Breast epithelium (tissue), 4 donors: ENCODE results near the gene ANKRD44. TPM values are rescaled to one million over a fixed set of nuclear protein-coding genes. Genes with fewer than 3 reads are reported as not detected.

Experiments used
- DNase-seq, 2 donors: peaks; one replicate each; pipeline ENCODE4 v3.0.0-alpha.2; 2019; ENCODE audit warnings: low spot score in 2 of 2
- H3K27ac ChIP-seq, 2 donors: fragments of 200-600 bp; sonication (generic) in 1 of 2; one replicate each; pipeline ENCODE4 v1.5.1; 2016 to 2019; ENCODE audit warnings: mild to moderate bottlenecking in 1 of 2
- H3K27me3 ChIP-seq, 2 donors: fragments of 200-600 bp; sonication (generic) in 1 of 2; one replicate each; pipeline versions ENCODE4 v1.5.1 to v1.6.0; 2017 to 2019; ENCODE audit warnings: control low read depth in 1 of 2, mild to moderate bottlenecking in 1 of 2
- H3K36me3 ChIP-seq: fragments of 200-600 bp; one replicate; pipeline ENCODE4 v1.5.1; 2019
- H3K4me1 ChIP-seq, 2 donors: fragments of 200-600 bp; sonication (generic); one replicate each; pipeline ENCODE4 v1.5.1; 2016 to 2019; ENCODE audit warnings: control low read depth in 1 of 2
- H3K4me3 ChIP-seq, 3 donors: fragments of 200-600 bp; sonication (generic); 1 replicate in 2 of 3; 2 replicates in 1 of 3; pipeline ENCODE4 v1.5.1; 2016 to 2019; ENCODE audit warnings: mild to moderate bottlenecking in 3 of 3, moderate library complexity in 2 of 3
- H3K9me3 ChIP-seq, 2 donors: fragments of 200-600 bp; sonication (generic) in 1 of 2; one replicate each; pipeline ENCODE4 v1.5.1; 2016 to 2019; ENCODE audit warnings: control low read depth in 1 of 2
- POLR2A ChIP-seq: fragments of 450-650 bp; IDR thresholded peaks from one replicate; pipeline ENCODE4 v1.6.1; 2016; ENCODE audit warnings: antibody characterized with exemption, mild to moderate bottlenecking, moderate library complexity
- POLR2AphosphoS5 ChIP-seq, 3 donors: sonication (generic); formaldehyde crosslinking; IDR thresholded peaks; one replicate each; pipeline ENCODE4 v1.6.1; 2017; ENCODE audit warnings: antibody characterized with exemption in 3 of 3
- intact Hi-C: fragments of 100-400 bp; cut with DNase I; formaldehyde crosslinking; loops from one replicate; pipeline ENCODE4 v1.15.1; 2023; ENCODE audit warnings: low total_unique reads
- total RNA-seq, 3 donors: library from RNA; depleted of rRNA; stranded (reverse); fragments of >200 nt; gene quantifications; one replicate each; pipeline ENCODE4 v1.1.0, GENCODE V29; 2016
- TF ChIP-seq, protein P1 (sequence below), 3 donors: fragments of 450-650 bp; IDR thresholded peaks; one replicate each; pipeline ENCODE4 v1.5.1; 2016 to 2017; ENCODE audit warnings: antibody characterized with exemption in 3 of 3, mild to moderate bottlenecking in 3 of 3, moderate library complexity in 3 of 3

Gene ANKRD44
- total RNA-seq, 3 donors from 2014 or later, result 18.0 to 41.3 (median 19.9) TPM

GRCh38 chr2:197007716-197008628 is 302.6 kb downstream of the ANKRD44 start:
- intact Hi-C loops, result no loop called here
- Histone ChIP-seq H3K27ac (no peak overlapping the region), H3K4me1 (no peaks in the 10 kb centered on the region)

DNA sequence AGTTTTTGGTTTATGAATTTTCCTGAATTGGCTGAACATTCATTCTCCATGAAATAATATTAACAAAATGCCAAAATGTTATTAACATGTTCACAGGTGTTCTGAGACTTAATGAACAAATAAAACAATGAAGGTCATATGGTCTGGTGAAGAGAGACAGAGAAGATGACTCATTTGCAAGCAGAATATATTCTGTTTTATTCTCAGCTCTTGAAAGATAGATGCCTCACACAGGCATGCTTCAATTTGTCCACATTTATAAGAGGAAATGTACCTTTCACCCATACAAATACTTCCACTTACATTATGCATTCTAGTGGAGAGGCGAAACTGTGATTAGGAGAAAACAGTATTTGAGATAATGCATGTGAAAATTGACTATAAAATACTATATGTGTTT is 308.7 kb downstream of the ANKRD44 start:
- H3K4me3 ChIP-seq, result no peak overlapping the region
- intact Hi-C loops, result no loop called here
- no peak for TF ChIP-seq POLR2A
- no peak for DNase-seq
- H3K27ac ChIP-seq, result no peak overlapping the region
- no peaks in the 10 kb centered on the region for H3K36me3 ChIP-seq
- no peaks in the 10 kb centered on the region for H3K27me3 ChIP-seq
- no peaks in the 10 kb centered on the region for H3K9me3 ChIP-seq
- no peaks in the 10 kb centered on the region for H3K4me1 ChIP-seq

More at GRCh38 chr2:197007716-197008628, 302.6 kb downstream of the ANKRD44 start:
- no peak for TF ChIP-seq POLR2A
- no peak for DNase-seq
- H3K27me3 ChIP-seq, result no peaks in the 10 kb centered on the region
- no peaks in the 10 kb centered on the region for H3K9me3 ChIP-seq
- H3K4me3 ChIP-seq, result no peak overlapping the region
- H3K36me3 ChIP-seq, result no peaks in the 10 kb centered on the region

- DNase-seq, result no peak
- Histone ChIP-seq H3K36me3 (no peaks in the 10 kb centered on the region), H3K4me3 (no peak overlapping the region), H3K27ac (no peak overlapping the region), H3K4me1 (no peaks in the 10 kb centered on the region), H3K27me3 (no peaks in the 10 kb centered on the region), H3K9me3 (no peaks in the 10 kb centered on the region)
- intact Hi-C loops, result no loop called here
- TF ChIP-seq POLR2AphosphoS5 (IDR thresholded peaks at IDR 0.05) (no peak), POLR2A (no peak)
- TF ChIP-seq, protein P1, sequence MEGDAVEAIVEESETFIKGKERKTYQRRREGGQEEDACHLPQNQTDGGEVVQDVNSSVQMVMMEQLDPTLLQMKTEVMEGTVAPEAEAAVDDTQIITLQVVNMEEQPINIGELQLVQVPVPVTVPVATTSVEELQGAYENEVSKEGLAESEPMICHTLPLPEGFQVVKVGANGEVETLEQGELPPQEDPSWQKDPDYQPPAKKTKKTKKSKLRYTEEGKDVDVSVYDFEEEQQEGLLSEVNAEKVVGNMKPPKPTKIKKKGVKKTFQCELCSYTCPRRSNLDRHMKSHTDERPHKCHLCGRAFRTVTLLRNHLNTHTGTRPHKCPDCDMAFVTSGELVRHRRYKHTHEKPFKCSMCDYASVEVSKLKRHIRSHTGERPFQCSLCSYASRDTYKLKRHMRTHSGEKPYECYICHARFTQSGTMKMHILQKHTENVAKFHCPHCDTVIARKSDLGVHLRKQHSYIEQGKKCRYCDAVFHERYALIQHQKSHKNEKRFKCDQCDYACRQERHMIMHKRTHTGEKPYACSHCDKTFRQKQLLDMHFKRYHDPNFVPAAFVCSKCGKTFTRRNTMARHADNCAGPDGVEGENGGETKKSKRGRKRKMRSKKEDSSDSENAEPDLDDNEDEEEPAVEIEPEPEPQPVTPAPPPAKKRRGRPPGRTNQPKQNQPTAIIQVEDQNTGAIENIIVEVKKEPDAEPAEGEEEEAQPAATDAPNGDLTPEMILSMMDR (IDR thresholded peaks at IDR 0.05), result no peak
These were observed 314.7 kb downstream of the ANKRD44 start for GRCh38 chr2:196995757-196996314.

GRCh38 chr2:196994764-196995163 is 315.8 kb downstream of the ANKRD44 start:
- no peak for TF ChIP-seq POLR2AphosphoS5 (IDR thresholded peaks at IDR 0.05)
- TF ChIP-seq POLR2A, result no peak
- TF ChIP-seq, protein P1 (IDR thresholded peaks at IDR 0.05), result no peak
- no peaks in the 10 kb centered on the region for H3K27me3 ChIP-seq
- H3K27ac ChIP-seq, result no peak overlapping the region
- no peaks in the 10 kb centered on the region for H3K36me3 ChIP-seq
- no peaks in the 10 kb centered on the region for H3K9me3 ChIP-seq
- no peak overlapping the region for H3K4me3 ChIP-seq
- no peak for DNase-seq
- H3K4me1 ChIP-seq, result no peaks in the 10 kb centered on the region
- intact Hi-C loops, result no loop called here

DNA sequence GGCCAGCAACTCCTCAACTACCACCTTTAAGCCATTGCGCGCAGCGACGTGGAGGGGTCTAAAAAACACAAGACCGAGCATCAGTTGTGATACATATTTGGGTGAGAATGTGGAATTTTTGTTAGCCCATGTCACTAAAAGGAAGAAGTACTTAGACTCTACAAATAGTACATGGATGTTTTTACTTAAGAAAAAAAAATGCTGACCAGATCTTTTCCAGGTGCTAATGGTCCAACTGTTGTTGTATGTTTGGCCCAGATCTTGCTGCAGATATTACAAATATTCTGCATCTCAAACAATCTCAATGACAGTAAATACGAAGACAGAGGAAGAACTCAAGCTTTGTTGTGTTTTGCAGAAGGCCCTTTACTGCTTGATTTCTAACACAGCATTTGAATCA is 317.0 kb downstream of the ANKRD44 start:
- DNase-seq, result no peak
- TF ChIP-seq POLR2A (no peak), POLR2AphosphoS5 (IDR thresholded peaks at IDR 0.05) (no peak)
- TF ChIP-seq, protein P1 (IDR thresholded peaks at IDR 0.05), result no peak
- H3K36me3 ChIP-seq, result no peaks in the 10 kb centered on the region
- H3K27me3 ChIP-seq, result no peaks in the 10 kb centered on the region
- intact Hi-C loops, result no loop called here
- H3K4me1 ChIP-seq, result no peaks in the 10 kb centered on the region
- no peak overlapping the region for H3K4me3 ChIP-seq
- H3K9me3 ChIP-seq, result no peaks in the 10 kb centered on the region
- no peak overlapping the region for H3K27ac ChIP-seq

DNA sequence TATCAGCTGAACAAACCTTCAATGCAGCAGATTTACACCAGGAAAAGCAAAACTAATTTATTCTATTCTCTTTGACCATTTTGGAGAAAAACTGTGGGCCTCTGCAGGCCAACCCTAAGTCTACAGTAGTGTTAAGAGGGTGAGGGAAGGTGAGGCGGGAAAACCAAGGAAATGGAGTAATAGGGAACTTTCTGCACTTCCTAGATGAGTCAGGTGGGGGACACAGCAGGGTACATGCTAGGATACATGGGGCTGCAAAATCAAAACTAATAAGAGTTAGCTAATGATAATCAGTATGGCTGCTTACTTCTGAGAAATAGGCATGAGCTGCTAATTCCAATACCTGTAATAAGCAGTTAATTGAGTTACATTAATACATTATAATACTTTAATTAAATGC is 318.1 kb downstream of the ANKRD44 start:
- intact Hi-C loops, result no loop called here

More for the DNA sequence above, 318.1 kb downstream of the ANKRD44 start:
- H3K4me3 ChIP-seq, result no peak overlapping the region
- no peaks in the 10 kb centered on the region for H3K36me3 ChIP-seq
- no peak overlapping the region for H3K27ac ChIP-seq
- H3K9me3 ChIP-seq, result no peaks in the 10 kb centered on the region
- H3K27me3 ChIP-seq, result no peaks in the 10 kb centered on the region
- no peak for DNase-seq
- no peaks in the 10 kb centered on the region for H3K4me1 ChIP-seq
- TF ChIP-seq, protein P1 (IDR thresholded peaks at IDR 0.05), result no peak
- TF ChIP-seq POLR2AphosphoS5 (IDR thresholded peaks at IDR 0.05) (no peak), POLR2A (no peak)
